Astrocyte of the cerebellum (primary cell): ENCODE results near the gene TNRC6A.
A peak's percentile ranks its signal among the peaks of the same experiment; 100 is the strongest.

Experiments
- DNase-seq: peaks from one replicate; pipeline ENCODE4 v3.0.0-alpha.2; 2011; ENCODE audit warnings: low read depth
- H3K4me3 ChIP-seq: 2 replicates; pipeline ENCODE4 v1.5.1; 2011; ENCODE audit warnings: mild to moderate bottlenecking, low read depth, low read length, moderate library complexity
- CTCF ChIP-seq: IDR thresholded peaks from 2 replicates; pipeline ENCODE4 v1.5.1; 2012; ENCODE audit warnings: low read length, low read depth, moderate library complexity, mild to moderate bottlenecking; ENCODE audit errors: missing control alignments
- in situ Hi-C: cut with HindIII; loops from 2 replicates; pipeline ENCODE4 v1.10.0; 2017; ENCODE audit warnings: low sequenced_read_pairs

TNRC6A gene

DNA sequence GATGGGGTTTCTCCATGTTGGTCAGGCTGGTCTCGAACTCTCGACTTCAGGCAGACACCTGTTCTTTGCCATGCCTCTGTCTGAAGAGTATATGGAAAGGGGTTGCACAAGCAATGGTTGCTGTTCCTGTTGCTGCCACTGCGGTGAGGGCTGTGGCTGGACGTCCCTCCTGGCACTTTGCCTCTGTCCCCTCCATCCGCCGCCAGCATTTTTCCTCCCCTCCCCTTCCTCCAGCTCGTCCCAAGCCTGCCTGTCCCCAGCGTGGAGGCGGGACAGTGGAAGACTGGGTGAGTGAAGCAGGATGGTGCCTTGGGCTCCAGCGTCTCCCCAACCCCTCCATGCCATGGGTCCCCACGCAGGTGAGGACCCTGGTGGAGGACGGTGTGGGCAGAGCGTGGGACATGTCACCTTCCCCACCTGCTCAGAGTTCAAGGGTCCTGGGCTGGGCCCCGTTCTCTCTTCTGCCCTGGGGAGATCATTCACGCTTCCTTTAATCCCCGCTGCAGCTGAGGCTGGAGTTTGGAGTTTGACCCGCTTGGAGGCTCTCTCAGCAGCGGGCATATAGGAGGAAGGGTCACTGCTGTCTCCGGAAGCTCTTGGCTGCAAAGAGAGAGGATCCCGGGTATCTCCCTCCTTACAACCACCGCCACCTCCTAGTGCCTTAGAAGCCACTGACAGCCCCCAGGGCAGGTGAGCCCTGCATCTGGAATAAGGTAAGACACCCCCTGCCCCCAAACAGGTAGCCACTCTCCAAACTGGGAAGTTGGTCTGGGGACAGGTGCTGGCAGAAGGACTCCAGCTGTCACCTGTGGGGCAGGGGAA, 116.5 kb downstream of the TNRC6A start, which contains the start of gene SLC5A11:
TSS of gene SLC5A11 (plus strand) at position 238 of the 822 bp plus-strand sequence. CDS start 12,681 bp downstream, outside the sequence.
- in situ Hi-C loops = loop anchor here (5.0 kb wide), 2 partner anchors 66 to 91 kb away; no protein-coding TSS in a partner anchor
- no peak for TF ChIP-seq CTCF
- H3K4me3 ChIP-seq = no peak within 1 kb of the TSS
- DNase-seq = no peak

DNA sequence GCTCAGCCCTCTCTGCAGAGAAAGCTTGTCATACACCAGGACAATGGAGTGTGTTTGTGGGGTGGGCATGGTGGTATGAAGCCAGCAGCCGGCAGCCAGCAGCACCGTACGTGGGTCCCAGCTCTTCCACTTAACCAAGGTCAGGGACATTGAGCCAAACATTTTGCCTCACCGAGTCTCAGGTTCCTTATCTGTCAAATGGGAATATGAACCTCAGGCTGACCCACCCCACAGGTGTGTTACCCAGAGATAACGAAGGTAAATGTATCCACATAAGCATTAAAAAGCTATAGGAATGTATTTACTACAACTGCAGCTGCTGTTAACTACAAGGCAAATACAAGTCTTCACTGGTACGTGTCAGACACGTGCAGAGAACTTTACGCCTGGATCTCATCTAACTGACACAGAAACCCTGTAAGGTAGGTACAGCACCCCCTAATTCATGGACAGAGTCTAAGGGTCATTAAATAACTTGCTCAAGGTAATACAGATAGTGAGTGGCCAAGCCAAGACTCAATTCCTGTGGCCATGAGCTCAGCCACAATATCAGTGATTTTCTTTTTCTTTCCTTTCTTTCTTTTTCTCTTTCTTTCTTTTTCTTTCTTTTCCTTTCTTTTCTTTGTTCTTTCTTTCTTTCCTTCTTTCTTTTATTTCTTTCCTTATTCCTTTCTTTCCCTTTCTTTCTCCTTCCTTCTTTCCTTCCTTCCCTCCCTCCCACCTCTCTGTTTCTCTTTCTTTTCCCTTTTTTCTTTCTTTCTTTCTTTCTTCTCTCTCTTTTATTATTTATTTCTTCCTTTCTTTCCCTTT, 117.3 kb downstream of the TNRC6A start:
- in situ Hi-C loops = loop anchor here (5.0 kb wide), 2 partner anchors 66 to 91 kb away; no protein-coding TSS in a partner anchor
- TF ChIP-seq CTCF = no peak
- H3K4me3 ChIP-seq = no peak overlapping the region
- DNase-seq = no peak

GRCh38 chr16:24847358-24847664, 117.9 kb downstream of the TNRC6A start:
- H3K4me3 ChIP-seq = no peak overlapping the region
- in situ Hi-C loops = loop anchor here (5.0 kb wide), 2 partner anchors 65 to 90 kb away; no protein-coding TSS in a partner anchor
- no peak for DNase-seq
- TF ChIP-seq CTCF = no peak

- in situ Hi-C loops = loop anchor here (5.0 kb wide), 2 partner anchors 64 to 89 kb away; no protein-coding TSS in a partner anchor
Measured at GRCh38 chr16:24848065-24848464, 118.6 kb downstream of the TNRC6A start.

DNA sequence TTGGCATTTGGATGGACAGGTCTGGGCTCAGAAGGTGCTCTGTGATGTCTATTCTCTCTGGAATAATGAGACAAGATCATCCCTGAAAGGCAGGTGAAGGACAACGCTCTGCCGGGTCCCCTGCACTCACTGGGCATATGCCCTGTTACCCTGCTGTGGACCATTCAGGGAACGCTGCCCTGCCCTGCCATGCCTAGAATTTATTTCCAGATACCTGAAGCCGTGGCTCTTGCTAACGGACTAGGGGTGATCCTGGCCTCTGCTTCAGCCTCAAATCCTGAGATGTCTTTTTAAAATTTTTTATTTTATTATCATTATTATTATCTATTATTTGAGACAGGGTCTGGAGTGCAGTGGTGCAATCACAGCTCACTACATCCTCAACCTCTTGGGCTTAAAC, 120.2 kb downstream of the TNRC6A start:
- TF ChIP-seq CTCF = no peak
- in situ Hi-C loops = loop anchor here (5.0 kb wide), 2 partner anchors 63 to 88 kb away; no protein-coding TSS in a partner anchor
- H3K4me3 ChIP-seq = no peak overlapping the region
- DNase-seq = no peak

More at GRCh38 chr16:24848065-24848464, 118.6 kb downstream of the TNRC6A start:
- no peak overlapping the region for H3K4me3 ChIP-seq
- DNase-seq = peak; percentile 13
- no peak for TF ChIP-seq CTCF

GRCh38 chr16:24850289-24850938, 121.0 kb downstream of the TNRC6A start:
- H3K4me3 ChIP-seq = no peak overlapping the region
- no peak for TF ChIP-seq CTCF
- DNase-seq = peak; percentile 18
- in situ Hi-C loops = no loop called here
